IMR-90 (cell line): ENCODE results near the gene PLEKHA4. TPM values are rescaled to one million over a fixed set of nuclear protein-coding genes. Genes with fewer than 3 reads are reported as not detected.

Experiments
- ATAC-seq: fragments of 200-7000 bp; cut with Tn5 transposase; 2 replicates; pipeline ENCODE4 v1.9.1; 2020; ENCODE audit warnings: low read depth, mild to moderate bottlenecking, moderate library complexity
- BruUV-seq: library from RNA; stranded (reverse); fragments of 400-500 nt; replicated peaks from 2 replicates; lab custom pipeline; 2021; lab: Mats Ljungman, UMichigan
- CTCF ChIA-PET: fragments of 300-600 bp; formaldehyde crosslinking; extraction: SDS; loops from one replicate; lab custom pipeline; 2021; ENCODE audit warnings: antibody characterized with exemption; lab: Yijun Ruan, JAX
- POLR2A ChIA-PET: fragments of 300-600 bp; sonication (Branson Sonifier 250); formaldehyde crosslinking; loops from one replicate; lab custom pipeline; 2022; ENCODE audit warnings: antibody characterized with exemption; ENCODE audit not compliant: unreplicated experiment; lab: Charles Lee
- DNase-seq: peaks from one replicate; pipeline ENCODE4 v3.0.0; 2013
- H2AFZ ChIP-seq: replicated peaks from 2 replicates; pipeline ENCODE3; 2013; ENCODE audit warnings: low read length, mild to moderate bottlenecking; ENCODE audit not compliant: poor library complexity
- H2AK5ac ChIP-seq: 2 replicates; pipeline ENCODE4 v1.6.1; 2013; ENCODE audit warnings: low read depth, low read length, inconsistent platforms
- H2AK9ac ChIP-seq: replicated peaks from 2 replicates; pipeline ENCODE3; 2013; ENCODE audit warnings: mild to moderate bottlenecking, low read depth, low read length, moderate library complexity; ENCODE audit not compliant: poor library complexity
- H2BK120ac ChIP-seq: 2 replicates; pipeline ENCODE4 v1.6.1; 2013; ENCODE audit warnings: low read depth, low read length, inconsistent platforms
- H2BK15ac ChIP-seq: 3 replicates; pipeline ENCODE4 v1.6.1; 2013; ENCODE audit warnings: low read depth, low read length, inconsistent platforms
- H2BK20ac ChIP-seq: 2 replicates; pipeline ENCODE4 v1.6.1; 2013; ENCODE audit warnings: low read depth, mild to moderate bottlenecking, inconsistent platforms, low read length, moderate library complexity
- H2BK5ac ChIP-seq: 2 replicates; pipeline ENCODE4 v1.6.1; 2013; ENCODE audit warnings: mild to moderate bottlenecking, low read depth, low read length, inconsistent platforms; ENCODE audit not compliant: poor library complexity, severe bottlenecking
- H3K14ac ChIP-seq: replicated peaks from 2 replicates; pipeline ENCODE4 v1.6.1; 2013; ENCODE audit warnings: low read depth, low read length, inconsistent platforms
- H3K18ac ChIP-seq: 2 replicates; pipeline ENCODE4 v1.6.1; 2013; ENCODE audit warnings: low read depth, low read length, control low read depth
- H3K23ac ChIP-seq: 2 replicates; pipeline ENCODE4 v1.6.1; 2013; ENCODE audit warnings: low read depth, low read length, inconsistent platforms
- H3K27ac ChIP-seq: 2 replicates; pipeline ENCODE4 v1.5.1; 2013; ENCODE audit warnings: mild to moderate bottlenecking, control low read depth, low read length; ENCODE audit not compliant: insufficient read depth
- H3K27me3 ChIP-seq: 2 replicates; pipeline ENCODE4 v1.6.1; 2013; ENCODE audit warnings: low read length; ENCODE audit not compliant: control insufficient read depth, insufficient read depth
- H3K36me3 ChIP-seq: 2 replicates; pipeline ENCODE4 v1.6.1; 2013; ENCODE audit warnings: low read length, mixed read lengths; ENCODE audit not compliant: control insufficient read depth, insufficient read depth
- H3K4ac ChIP-seq: 2 replicates; pipeline ENCODE4 v1.6.1; 2013; ENCODE audit warnings: low read depth, low read length, inconsistent platforms
- H3K4me1 ChIP-seq: 2 replicates; pipeline ENCODE4 v1.6.1; 2013; ENCODE audit warnings: low read length, mixed read lengths; ENCODE audit not compliant: control insufficient read depth, insufficient read depth
- H3K4me2 ChIP-seq: 2 replicates; pipeline ENCODE4 v1.6.1; 2013; ENCODE audit warnings: low read depth, mild to moderate bottlenecking, control low read depth, low read length, moderate library complexity
- H3K4me3 ChIP-seq: 2 replicates; pipeline ENCODE4 v1.5.1; 2013; ENCODE audit warnings: low read depth, mild to moderate bottlenecking, control low read depth, low read length, moderate library complexity; ENCODE audit not compliant: insufficient read depth
- H3K56ac ChIP-seq: 2 replicates; pipeline ENCODE4 v1.6.1; 2013; ENCODE audit warnings: low read length, inconsistent platforms; ENCODE audit not compliant: insufficient read depth; ENCODE audit errors: extremely low read depth
- H3K79me1 ChIP-seq, 2 experiments: 2 replicates each; pipeline ENCODE4 v1.6.1; 2013; ENCODE audit warnings: low read length in 2 of 2, inconsistent platforms in 1 of 2, low read depth in 1 of 2
- H3K9ac ChIP-seq: 2 replicates; pipeline ENCODE4 v1.6.1; 2013; ENCODE audit warnings: low read depth, low read length, control low read depth
- H3K9me1 ChIP-seq: 2 replicates; pipeline ENCODE4 v1.6.1; 2013; ENCODE audit warnings: low read length, inconsistent platforms; ENCODE audit not compliant: insufficient read depth
- H3K9me3 ChIP-seq: 2 replicates; pipeline ENCODE4 v1.6.1; 2013; ENCODE audit warnings: low read length; ENCODE audit not compliant: control insufficient read depth, insufficient read depth
- H4K20me1 ChIP-seq: 2 replicates; pipeline ENCODE4 v1.6.1; 2013; ENCODE audit warnings: low read length, inconsistent platforms; ENCODE audit not compliant: insufficient read depth
- H4K5ac ChIP-seq: 2 replicates; pipeline ENCODE4 v1.6.1; 2013; ENCODE audit warnings: mild to moderate bottlenecking, low read depth, low read length, control low read depth
- H4K8ac ChIP-seq, 2 experiments: 2 replicates each; pipeline ENCODE4 v1.6.1; 2013; ENCODE audit warnings: low read depth in 2 of 2, low read length in 2 of 2, control low read depth in 1 of 2, inconsistent platforms in 1 of 2
- H4K91ac ChIP-seq: 2 replicates; pipeline ENCODE4 v1.6.1; 2013; ENCODE audit warnings: low read depth, low read length, inconsistent platforms; ENCODE audit not compliant: insufficient read depth
- BHLHE40 ChIP-seq: fragments of 150-350 bp; IDR thresholded peaks from 2 replicates; pipeline ENCODE4 v1.6.1; 2016; ENCODE audit warnings: mild to moderate bottlenecking, low read depth, low read length
- CEBPB ChIP-seq: IDR thresholded peaks from 2 replicates; pipeline ENCODE4 v1.6.1; 2012; ENCODE audit warnings: low read depth, low read length, improper control_type of control experiment
- CHD1 ChIP-seq: IDR thresholded peaks from 2 replicates; pipeline ENCODE4 v1.6.1; 2012; ENCODE audit warnings: low read depth, low read length, improper control_type of control experiment
- CTCF ChIP-seq: conservative IDR thresholded peaks from 2 replicates; pipeline ENCODE4 v1.5.1; 2012; ENCODE audit warnings: mild to moderate bottlenecking, low read depth, low read length, improper control_type of control experiment
- ELK1 ChIP-seq: fragments of 150-350 bp; IDR thresholded peaks from 2 replicates; pipeline ENCODE4 v1.6.1; 2016; ENCODE audit warnings: low read depth, mild to moderate bottlenecking, low read length, moderate library complexity, borderline replicate concordance
- FOS ChIP-seq: fragments of 150-350 bp; IDR thresholded peaks from 2 replicates; pipeline ENCODE4 v1.6.1; 2016; ENCODE audit warnings: low read depth, low read length
- MAFK ChIP-seq: IDR thresholded peaks from 2 replicates; pipeline ENCODE4 v1.6.1; 2012; ENCODE audit warnings: low read depth, low read length, improper control_type of control experiment
- MAZ ChIP-seq: IDR thresholded peaks from 2 replicates; pipeline ENCODE4 v1.6.1; 2012; ENCODE audit warnings: low read depth, mild to moderate bottlenecking, low read length, improper control_type of control experiment, moderate library complexity, borderline replicate concordance
- MXI1 ChIP-seq: IDR thresholded peaks from 2 replicates; pipeline ENCODE4 v1.6.1; 2012; ENCODE audit warnings: low read depth, mild to moderate bottlenecking, low read length, moderate library complexity, borderline replicate concordance
- NFE2L2 ChIP-seq: fragments of 150-350 bp; IDR thresholded peaks from 2 replicates; pipeline ENCODE4 v1.6.1; 2016; ENCODE audit warnings: low read depth, mild to moderate bottlenecking, low read length
- POLR2A ChIP-seq: IDR thresholded peaks from 2 replicates; pipeline ENCODE4 v1.6.1; 2012; ENCODE audit warnings: mild to moderate bottlenecking, low read depth, low read length
- RAD21 ChIP-seq: IDR thresholded peaks from 2 replicates; pipeline ENCODE4 v1.6.1; 2012; ENCODE audit warnings: low read length, improper control_type of control experiment
- RCOR1 ChIP-seq: IDR thresholded peaks from 2 replicates; pipeline ENCODE4 v1.6.1; 2012; ENCODE audit warnings: mild to moderate bottlenecking, low read length, improper control_type of control experiment; ENCODE audit not compliant: insufficient replicate concordance
- RFX5 ChIP-seq: IDR thresholded peaks from 2 replicates; pipeline ENCODE4 v1.8.0; 2012; ENCODE audit warnings: low read depth, mild to moderate bottlenecking, low read length, moderate library complexity
- SMC3 ChIP-seq: fragments of 150-350 bp; IDR thresholded peaks from 2 replicates; pipeline ENCODE4 v1.6.1; 2016; ENCODE audit warnings: low read depth, mild to moderate bottlenecking, antibody characterized with exemption, low read length, moderate library complexity
- WGBS, 2 experiments: methylation state at CpG; one replicate each; pipeline versions ENCODE4 v1.1.5 to v1.1.7; 2013; ENCODE audit warnings: missing lambda C conversion rate in 2 of 2; ENCODE audit not compliant: insufficient read length in 1 of 2; ENCODE audit errors: extremely low coverage in 2 of 2; 5-methylcytosine and 5-hydroxymethylcytosine counted together
- dilution Hi-C: fragments of 300-500 bp; cut with HindIII; formaldehyde crosslinking; loops from one replicate; pipeline ENCODE4 v1.14.3; 2018; ENCODE audit warnings: low sequenced_read_pairs; ENCODE audit not compliant: unreplicated experiment
- in situ Hi-C: fragments of 300-500 bp; cut with MboI; formaldehyde crosslinking; loops from 3 replicates; pipeline ENCODE4 v1.14.3; 2019; ENCODE audit warnings: low sequenced_read_pairs, inconsistent platforms, mixed read lengths
- intact Hi-C: fragments of 100-400 bp; cut with micrococcal nuclease; formaldehyde crosslinking; loops from 2 replicates; pipeline ENCODE4 v1.10.0; 2022
- polyA plus RNA-seq, 3 experiments: library from polyadenylated mRNA; depleted of rRNA; stranded (reverse); fragments of >200 nt; gene quantifications; 2 replicates each; pipeline ENCODE4 v1.2.3, GENCODE V29; 2012; ENCODE audit warnings: low replicate concordance in 1 of 3
- total RNA-seq: library from RNA; depleted of rRNA; stranded (reverse); fragments of >200 nt; gene quantifications from 2 replicates; pipeline ENCODE4 v1.2.3, GENCODE V29; 2012
- TF ChIP-seq, protein P1 (sequence below): fragments of 150-350 bp; IDR thresholded peaks from 2 replicates; pipeline ENCODE4 v1.6.1; 2017; ENCODE audit warnings: mild to moderate bottlenecking, antibody characterized with exemption, low read length, low read depth

Gene PLEKHA4
- total and polyA plus RNA-seq, 2 of the 4 experiments (the other 2 are of a cell fraction) = 4.5 to 14.4 TPM

DNA sequence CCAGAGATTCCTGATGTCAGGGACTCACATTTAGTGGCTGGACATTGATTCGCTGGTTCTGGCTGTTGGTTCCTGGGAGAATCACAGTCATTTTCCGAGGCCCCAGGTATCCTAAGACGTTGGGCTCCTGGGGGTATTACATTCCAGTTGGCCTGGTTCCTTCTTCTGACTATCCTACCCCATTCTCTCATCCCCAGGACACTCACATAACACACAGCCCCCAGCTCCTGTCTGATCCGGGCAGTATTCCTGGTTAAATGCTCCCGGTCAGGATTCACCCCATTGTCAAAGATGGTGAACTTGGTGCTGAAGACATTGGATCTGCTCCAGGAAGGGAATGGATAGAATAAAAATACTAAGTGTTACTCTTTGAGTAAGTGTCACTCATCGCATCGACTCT, 15.3 kb upstream of the PLEKHA4 start:
- TF ChIP-seq POLR2A (no peak), RAD21 (no peak), RFX5 (no peak), MXI1 (no peak), MAZ (no peak), ELK1 (no peak), CHD1 (no peak), NFE2L2 (no peak), MAFK (no peak), RCOR1 (no peak), CEBPB (no peak), SMC3 (no peak), BHLHE40 (no peak), FOS (no peak), CTCF (no peak)
- TF ChIP-seq, protein P1, sequence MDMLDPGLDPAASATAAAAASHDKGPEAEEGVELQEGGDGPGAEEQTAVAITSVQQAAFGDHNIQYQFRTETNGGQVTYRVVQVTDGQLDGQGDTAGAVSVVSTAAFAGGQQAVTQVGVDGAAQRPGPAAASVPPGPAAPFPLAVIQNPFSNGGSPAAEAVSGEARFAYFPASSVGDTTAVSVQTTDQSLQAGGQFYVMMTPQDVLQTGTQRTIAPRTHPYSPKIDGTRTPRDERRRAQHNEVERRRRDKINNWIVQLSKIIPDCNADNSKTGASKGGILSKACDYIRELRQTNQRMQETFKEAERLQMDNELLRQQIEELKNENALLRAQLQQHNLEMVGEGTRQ = no peak
- ATAC-seq (no peak), DNase-seq (no peak)
- Histone ChIP-seq H3K56ac (no peak overlapping the region), H2AK5ac (no peak overlapping the region), H3K27me3 (no peaks in the 10 kb centered on the region), H4K8ac (no peak overlapping the region), H2BK120ac (no peak overlapping the region), H2BK5ac (no peak overlapping the region), H2AFZ (no peak overlapping the region), H2BK20ac (no peak overlapping the region), H3K9me1 (0 out of 2 replicates have a peak, but pooled peaks cover 6% of the 10 kb centered on the region), H4K91ac (no peak overlapping the region), H3K4ac (no peak overlapping the region), H3K4me2 (no peak overlapping the region), H3K9me3 (peaks cover 4% of the 10 kb centered on the region; the same call in 1 of the 2 replicates), H4K20me1 (peaks cover 6% of the 10 kb centered on the region; the same call in 1 of the 2 replicates), H3K36me3 (no peaks in the 10 kb centered on the region), H3K4me3 (no peak overlapping the region), H3K9ac (no peak overlapping the region), H2AK9ac (peak overlapping the region; percentile 37), H3K23ac (no peak overlapping the region), H2BK15ac (no peak overlapping the region), H4K5ac (no peak overlapping the region), H3K27ac (no peak overlapping the region), H3K79me1 (peaks cover 0 to 1% of the 10 kb centered on the region in 2 experiments; a peak in 2 of 4 replicates), H3K14ac (no peak overlapping the region), H3K18ac (no peak overlapping the region), H3K4me1 (no peaks in the 10 kb centered on the region)
- dilution Hi-C loops = no loop called here
- no CpG with 5 or more reads among the region's 7 CpGs for WGBS, 2 experiments
- BruUV-seq = no TSS peak
- in situ Hi-C loops = no loop called here
- CTCF ChIA-PET = no interaction called here
- intact Hi-C loops = no loop called here
- POLR2A ChIA-PET = no interaction called here
